ENCODE results near the gene NARF. TPM values are rescaled to one million over a fixed set of nuclear protein-coding genes. Genes with fewer than 3 reads are reported as not detected.

Gene NARF
- total RNA-seq, 1 experiment from 2014 or later, result 71.6 TPM

GRCh38 chr17:82474223-82475010 is 15.9 kb downstream of the NARF start:
- no peak for DNase-seq (ENCODE audit: low spot score)

- no peak for DNase-seq (ENCODE audit: low spot score)
Observed at GRCh38 chr17:82475458-82475857, 16.9 kb downstream of the NARF start.

- no peak for DNase-seq (ENCODE audit: low spot score)
Observed at GRCh38 chr17:82477934-82478333, 19.4 kb downstream of the NARF start.

DNA sequence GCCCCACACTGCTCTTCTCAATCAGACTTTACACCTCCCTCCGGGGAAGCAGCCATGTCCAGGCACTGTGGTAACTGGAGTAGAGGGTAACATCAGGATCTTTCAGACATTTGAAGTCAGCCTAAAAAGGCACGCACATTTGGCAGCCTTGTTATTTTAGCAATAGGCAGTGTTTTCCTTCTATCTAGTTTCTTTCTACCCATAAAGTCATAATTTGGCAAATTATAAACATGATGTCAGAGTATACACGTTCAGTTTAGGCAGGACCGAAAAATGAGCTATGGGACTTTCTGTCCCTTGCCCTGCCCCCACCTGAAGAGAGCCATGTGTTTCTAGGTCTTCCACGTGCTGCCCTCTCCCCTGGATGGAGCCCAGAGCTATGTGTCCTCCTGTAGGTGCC is 21.1 kb downstream of the NARF start:
- no peak for DNase-seq (ENCODE audit: low spot score)

- DNase-seq (ENCODE audit: low spot score), result no peak
Observed at GRCh38 chr17:82480318-82480717, 21.8 kb downstream of the NARF start.

DNA sequence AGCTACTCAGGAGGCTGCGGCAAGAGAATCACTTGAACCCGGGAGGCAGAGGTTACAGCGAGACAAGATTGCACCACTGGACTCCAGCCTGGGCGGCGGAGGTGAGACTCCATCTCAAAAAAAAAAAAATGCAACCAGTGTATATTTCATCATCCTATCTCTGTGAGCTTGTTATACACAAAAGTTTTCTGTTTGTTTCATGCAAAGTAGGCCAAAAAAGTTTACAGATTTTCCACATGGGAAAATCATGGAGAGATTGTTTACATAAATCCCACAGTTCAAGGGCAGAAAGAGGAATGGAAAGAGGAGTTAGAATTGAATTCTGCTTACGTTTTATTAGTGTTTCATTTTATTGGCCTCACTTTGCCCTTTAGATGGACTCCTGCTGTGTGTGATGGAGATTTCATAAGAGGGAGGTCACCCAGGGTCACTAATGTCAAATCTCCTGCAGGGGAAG is 24.7 kb downstream of the NARF start:
- DNase-seq (ENCODE audit: low spot score), result no peak

DNA sequence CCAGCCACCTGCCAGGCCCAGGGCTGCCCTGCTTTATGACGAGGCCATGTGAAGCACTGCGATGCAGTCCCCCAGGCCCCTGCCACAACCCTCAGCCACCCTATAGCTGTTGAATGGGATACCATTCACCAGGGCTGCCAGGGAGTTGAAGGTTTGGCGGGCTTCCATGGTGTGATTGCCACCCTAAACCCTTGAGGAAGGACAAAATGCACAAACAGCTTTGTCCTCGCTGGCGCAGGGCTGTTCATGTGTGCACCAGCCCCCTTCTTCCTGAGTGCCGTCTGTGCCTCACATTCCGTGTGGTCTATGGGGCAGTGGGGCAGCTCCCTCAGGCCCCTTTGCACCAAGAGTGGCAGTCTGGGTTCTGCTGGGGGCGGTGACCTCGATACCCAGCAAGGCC is 25.3 kb downstream of the NARF start:
- DNase-seq (ENCODE audit: low spot score), result no peak

- no peak for DNase-seq (ENCODE audit: low spot score)
Observed at GRCh38 chr17:82486231-82487094, 27.9 kb downstream of the NARF start.

- no peak for DNase-seq (ENCODE audit: low spot score)
Observed at GRCh38 chr17:82487910-82488309, 29.4 kb downstream of the NARF start.

DNA sequence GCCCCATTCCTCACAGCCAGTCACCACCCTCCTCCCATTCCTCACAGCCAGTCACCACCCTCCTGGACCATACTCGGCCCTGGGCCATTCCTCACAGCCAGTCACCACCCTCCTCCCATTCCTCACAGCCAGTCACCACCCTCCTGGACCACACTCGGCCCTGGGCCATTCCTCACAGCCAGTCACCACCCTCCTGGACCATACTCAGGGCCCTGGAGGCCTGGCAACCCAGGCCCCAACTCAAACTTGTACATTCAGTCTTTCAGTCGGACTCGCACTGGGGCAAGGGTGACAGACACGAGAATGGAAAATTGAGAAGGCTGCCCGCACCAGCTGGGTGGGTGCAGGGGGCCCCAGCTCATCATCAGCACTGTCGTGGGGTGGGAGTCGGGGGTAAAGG is 30.6 kb downstream of the NARF start:
- no peak for DNase-seq (ENCODE audit: low spot score)

GRCh38 chr17:82489851-82490511 is 31.4 kb downstream of the NARF start:
- DNase-seq (ENCODE audit: low spot score), result no peak

DNA sequence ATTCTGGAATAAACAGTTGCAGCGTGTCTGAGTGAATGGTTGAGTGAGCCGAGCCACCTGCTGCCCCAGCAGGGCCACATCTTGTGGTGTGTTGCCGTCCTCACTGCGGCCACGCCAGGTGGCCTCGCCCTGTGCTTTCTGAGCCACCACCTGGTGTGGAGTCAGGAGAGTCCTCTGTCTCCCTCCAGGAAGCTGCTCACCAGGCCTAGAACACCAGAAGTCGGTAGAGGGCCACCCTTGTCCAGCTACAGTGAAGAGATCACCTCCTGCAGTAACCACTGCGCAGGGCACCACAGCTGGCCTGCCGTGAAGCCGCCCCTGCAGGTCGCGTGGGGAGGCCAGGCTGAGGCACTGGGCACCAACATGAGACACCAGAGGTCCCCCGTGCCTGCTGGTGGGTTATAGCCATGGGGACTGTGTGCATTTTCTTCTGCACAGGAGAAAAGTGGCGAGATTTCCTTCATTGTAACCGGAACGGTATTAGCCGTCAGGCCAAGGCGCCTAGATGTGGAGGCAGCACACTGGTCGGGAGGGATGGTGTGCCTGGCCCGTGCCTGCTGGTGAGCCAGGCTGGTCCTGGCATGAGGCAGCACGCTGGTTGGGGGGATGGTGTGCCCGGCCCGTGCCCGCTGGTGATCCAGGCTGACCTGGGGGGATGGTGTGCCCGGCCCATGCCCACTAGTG is 32.1 kb downstream of the NARF start:
- DNase-seq (ENCODE audit: low spot score), result no peak

GRCh38 chr17:82491196-82491530 is 32.6 kb downstream of the NARF start:
- no peak for DNase-seq (ENCODE audit: low spot score)

DNA sequence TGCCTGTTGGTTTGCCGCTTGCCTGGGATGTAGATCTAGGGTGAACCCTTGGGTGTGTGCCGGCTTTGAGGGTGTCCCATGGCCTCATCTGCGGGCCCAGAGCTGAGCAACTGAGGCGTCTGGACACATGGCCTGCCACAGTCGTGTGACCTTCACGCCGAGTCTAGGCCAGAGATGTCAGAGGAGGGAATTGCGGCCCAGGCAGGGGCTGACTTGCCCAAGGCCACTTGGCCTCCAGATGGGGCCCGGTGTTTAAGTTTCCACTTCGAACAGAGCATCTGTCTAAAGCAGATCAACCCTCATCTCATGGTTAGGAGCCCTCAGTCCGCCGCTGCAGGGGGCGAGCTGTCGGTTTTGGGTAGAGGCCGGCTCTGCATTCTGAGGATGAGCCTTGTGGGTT is 33.0 kb downstream of the NARF start:
- DNase-seq (ENCODE audit: low spot score), result no peak

- peak; percentile 49 for DNase-seq (ENCODE audit: low spot score)
Observed at GRCh38 chr17:82492643-82493225, 34.2 kb downstream of the NARF start.

DNA sequence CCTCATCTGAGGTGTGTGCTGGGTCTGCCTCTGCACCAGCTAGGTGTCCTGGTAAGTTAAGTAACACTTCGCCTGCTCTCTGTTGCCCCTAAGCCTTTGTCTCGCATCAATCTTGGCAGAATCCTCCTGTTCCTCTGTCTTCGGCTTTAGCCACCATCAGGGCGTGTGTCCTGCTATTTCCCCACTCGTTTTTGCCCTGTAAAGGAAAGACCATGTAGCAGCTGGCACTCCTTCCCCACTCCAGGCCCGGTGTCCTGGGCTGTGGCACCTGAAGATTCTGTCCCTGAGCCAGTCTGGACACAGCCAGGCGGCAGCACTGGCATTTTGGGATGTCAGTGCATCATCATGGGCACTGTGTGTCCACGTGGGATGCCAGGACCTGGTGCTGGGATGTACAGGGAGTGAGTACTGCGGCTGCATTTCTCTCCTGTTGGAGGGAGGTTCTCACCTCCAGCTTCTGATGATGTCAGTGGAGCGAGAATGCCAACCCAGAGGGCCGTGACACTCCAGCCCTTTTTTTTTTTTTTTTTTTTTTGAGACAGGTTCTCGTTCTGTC is 34.8 kb downstream of the NARF start:
- no peak for DNase-seq (ENCODE audit: low spot score)

DNA sequence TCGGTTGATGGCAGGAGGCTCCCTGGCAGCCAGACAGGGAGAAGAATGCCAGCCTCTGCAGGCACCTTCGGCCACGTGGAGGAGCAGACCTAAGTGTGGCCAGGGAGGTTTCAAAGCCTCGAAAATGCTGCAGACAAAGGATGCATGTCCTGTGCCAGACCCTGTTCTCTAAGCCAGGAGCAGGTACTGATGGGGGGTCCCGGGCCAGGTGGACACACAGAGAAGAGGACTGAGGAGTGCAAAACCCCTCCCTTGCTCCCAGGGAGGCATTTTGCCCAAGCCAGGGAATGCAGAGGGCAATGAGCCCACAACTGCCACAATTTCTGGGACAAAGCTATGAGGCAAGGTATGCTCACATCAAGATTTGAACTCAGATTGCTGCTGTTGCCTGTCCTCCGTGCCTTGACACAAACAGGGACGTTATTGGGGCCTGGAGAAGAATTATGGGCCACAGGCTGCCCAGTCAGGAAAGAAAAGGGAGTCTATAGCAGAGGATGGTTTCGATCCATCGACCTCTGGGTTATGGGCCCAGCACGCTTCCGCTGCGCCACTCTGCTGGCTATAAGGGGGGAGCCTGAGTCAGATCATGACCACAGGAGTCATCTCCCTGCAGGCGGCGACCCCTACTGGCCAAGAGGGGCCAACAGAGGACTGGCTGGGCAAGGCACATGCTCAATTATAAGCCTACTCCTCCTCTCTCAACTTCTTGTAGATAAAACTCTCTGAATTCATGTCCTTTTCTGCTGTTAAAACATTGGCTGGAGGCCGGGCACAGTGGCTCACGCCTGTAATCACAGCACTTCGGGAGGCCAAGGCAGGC is 35.9 kb downstream of the NARF start:
- DNase-seq (ENCODE audit: low spot score), result peak; percentile 99

- DNase-seq (ENCODE audit: low spot score), result no peak
Observed at GRCh38 chr17:82495844-82496528, 37.4 kb downstream of the NARF start.

GRCh38 chr17:82496529-82497434 is 38.2 kb downstream of the NARF start:
- DNase-seq (ENCODE audit: low spot score), result peak; percentile 96

All from H4 (cell line).